ENCODE data around the gene KRT13. TPM values are rescaled to one million over a fixed set of nuclear protein-coding genes. Genes with fewer than 3 reads are reported as not detected.

KRT13 gene
- total RNA-seq, 1 donor from 2014 or later = 112 TPM

DNA sequence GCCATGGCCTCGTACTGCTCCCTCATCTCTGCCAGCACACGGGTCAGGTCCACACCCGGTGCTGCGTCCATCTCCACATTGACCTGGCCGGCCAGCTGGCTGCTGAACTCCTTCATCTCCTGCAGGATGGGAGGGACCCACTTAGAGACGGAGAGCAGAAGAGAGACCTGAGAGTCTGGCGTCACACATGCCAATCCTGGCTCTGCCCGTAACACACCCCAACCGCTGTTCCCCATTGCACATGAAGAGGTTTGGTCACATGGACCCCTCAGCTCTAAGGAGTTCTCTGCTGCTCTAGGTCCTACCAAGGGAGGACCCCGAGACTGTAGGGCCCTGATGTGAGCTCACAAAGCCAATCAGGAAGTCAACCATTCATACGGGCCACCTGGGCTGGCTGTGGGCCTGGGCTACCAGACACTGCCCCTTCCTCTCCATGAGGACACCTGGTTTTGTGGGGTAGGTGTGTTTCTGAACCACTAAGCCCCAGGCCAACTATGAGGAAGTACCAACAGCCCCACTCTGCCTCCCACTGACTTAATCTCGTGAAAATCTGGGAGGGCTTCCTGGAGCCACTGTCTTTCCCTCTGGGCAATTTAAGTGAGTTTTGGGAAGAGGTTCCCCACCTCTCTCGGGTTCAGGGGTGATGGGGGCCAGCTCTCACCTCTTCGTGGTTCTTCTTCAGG, 10.9 kb upstream of the KRT13 start:
- FAIRE-seq = peak; percentile 47
- no peaks in the 10 kb centered on the region for H3K27me3 ChIP-seq (ENCODE audit: control insufficient read depth, insufficient read depth, low read length)
- peaks cover 22% of the 10 kb centered on the region for H3K36me3 ChIP-seq (ENCODE audit: control insufficient read depth, insufficient read depth, low read length)
- H3K4me3 ChIP-seq (ENCODE audit: low read depth, low read length) = no peak overlapping the region
- TF ChIP-seq, protein P1, sequence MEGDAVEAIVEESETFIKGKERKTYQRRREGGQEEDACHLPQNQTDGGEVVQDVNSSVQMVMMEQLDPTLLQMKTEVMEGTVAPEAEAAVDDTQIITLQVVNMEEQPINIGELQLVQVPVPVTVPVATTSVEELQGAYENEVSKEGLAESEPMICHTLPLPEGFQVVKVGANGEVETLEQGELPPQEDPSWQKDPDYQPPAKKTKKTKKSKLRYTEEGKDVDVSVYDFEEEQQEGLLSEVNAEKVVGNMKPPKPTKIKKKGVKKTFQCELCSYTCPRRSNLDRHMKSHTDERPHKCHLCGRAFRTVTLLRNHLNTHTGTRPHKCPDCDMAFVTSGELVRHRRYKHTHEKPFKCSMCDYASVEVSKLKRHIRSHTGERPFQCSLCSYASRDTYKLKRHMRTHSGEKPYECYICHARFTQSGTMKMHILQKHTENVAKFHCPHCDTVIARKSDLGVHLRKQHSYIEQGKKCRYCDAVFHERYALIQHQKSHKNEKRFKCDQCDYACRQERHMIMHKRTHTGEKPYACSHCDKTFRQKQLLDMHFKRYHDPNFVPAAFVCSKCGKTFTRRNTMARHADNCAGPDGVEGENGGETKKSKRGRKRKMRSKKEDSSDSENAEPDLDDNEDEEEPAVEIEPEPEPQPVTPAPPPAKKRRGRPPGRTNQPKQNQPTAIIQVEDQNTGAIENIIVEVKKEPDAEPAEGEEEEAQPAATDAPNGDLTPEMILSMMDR (IDR thresholded peaks at IDR 0.05; ENCODE audit: insufficient read depth, low read length, severe bottlenecking) = no peak
- DNase-seq (ENCODE audit: low read depth) = no peak

DNA sequence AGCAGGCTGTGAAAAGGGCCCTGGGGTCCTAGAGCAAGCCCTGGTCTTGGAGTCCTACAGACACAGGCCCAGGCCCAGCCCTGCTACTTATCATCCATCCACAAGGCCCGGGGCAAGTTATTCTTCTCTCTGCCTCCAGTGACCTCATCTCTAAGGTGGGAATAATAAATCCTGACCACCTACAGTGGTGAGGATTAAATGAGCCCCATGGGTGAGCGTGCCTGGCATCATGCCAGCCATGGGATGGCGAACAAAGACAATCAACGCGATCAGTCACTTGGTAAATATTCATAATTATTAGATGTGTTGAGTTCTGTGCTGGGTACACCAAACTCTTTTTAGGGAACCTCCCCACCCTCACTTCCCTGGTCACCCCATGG, 7.7 kb upstream of the KRT13 start:
- FAIRE-seq (no peak), DNase-seq (ENCODE audit: low read depth) (no peak)
- no peaks in the 10 kb centered on the region for H3K27me3 ChIP-seq (ENCODE audit: control insufficient read depth, insufficient read depth, low read length)
- TF ChIP-seq, protein P1 (IDR thresholded peaks at IDR 0.05; ENCODE audit: insufficient read depth, low read length, severe bottlenecking) = no peak
- peaks cover 22% of the 10 kb centered on the region for H3K36me3 ChIP-seq (ENCODE audit: control insufficient read depth, insufficient read depth, low read length)
- H3K4me3 ChIP-seq (ENCODE audit: low read depth, low read length) = no peak overlapping the region

DNA sequence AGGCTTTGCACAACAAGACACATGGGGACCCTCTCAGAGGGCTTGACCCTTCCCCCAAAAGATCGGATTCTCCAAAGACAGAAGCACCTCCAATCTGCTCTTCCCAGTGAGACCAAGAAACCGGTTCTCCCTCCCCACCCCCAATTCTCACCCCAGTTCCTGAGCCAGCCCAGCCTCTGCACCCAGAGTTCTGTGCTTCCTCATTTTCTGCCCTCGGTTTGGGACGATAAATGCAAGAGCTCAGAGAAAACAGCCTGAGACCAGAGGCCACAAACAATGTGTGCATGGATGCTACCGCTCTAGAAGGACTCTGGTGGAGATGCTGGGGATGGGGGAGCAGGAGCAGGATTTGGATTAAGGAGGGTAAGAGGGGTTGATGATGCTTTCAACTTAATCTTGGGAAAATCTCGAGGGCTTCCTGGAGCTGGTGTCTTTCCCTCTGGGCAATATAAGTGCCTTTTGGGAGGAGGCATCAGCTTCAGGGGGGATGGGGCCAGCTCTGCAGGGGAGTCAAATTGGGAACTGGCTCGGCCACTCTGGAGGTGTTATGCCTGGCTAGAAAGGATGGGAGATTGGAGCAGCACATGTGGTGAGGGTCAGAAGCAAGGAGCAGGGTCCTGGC, 7.2 kb upstream of the KRT13 start:
- no peaks in the 10 kb centered on the region for H3K27me3 ChIP-seq (ENCODE audit: control insufficient read depth, insufficient read depth, low read length)
- H3K36me3 ChIP-seq (ENCODE audit: control insufficient read depth, insufficient read depth, low read length) = peaks cover 21% of the 10 kb centered on the region
- no peak for FAIRE-seq
- no peak overlapping the region for H3K4me3 ChIP-seq (ENCODE audit: low read depth, low read length)
- TF ChIP-seq, protein P1 (IDR thresholded peaks at IDR 0.05; ENCODE audit: insufficient read depth, low read length, severe bottlenecking) = no peak
- DNase-seq (ENCODE audit: low read depth) = no peak

DNA sequence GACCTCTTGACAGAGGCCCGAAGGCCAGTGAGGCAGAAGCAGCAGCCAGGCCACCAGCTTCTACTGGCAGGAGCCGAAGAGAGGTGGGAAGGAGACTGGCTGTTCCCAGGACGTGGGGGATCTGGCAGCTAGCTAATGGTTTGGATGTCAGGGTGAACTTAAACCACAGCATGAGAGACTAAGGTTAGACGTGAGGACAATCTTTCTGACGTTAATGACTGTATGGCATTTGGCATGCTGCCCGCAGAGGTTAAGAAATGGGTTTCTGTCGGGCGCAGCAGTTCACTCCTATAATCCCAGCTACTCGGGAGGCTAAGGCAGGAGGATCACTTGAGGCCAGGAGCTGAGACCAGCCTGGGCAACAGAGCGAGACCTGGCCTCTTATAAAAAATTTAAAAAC, 6.3 kb upstream of the KRT13 start:
- TF ChIP-seq, protein P1 (IDR thresholded peaks at IDR 0.05; ENCODE audit: insufficient read depth, low read length, severe bottlenecking) = no peak
- Histone ChIP-seq H3K4me3 (ENCODE audit: low read depth, low read length) (no peak overlapping the region), H3K27me3 (ENCODE audit: control insufficient read depth, insufficient read depth, low read length) (no peaks in the 10 kb centered on the region), H3K36me3 (ENCODE audit: control insufficient read depth, insufficient read depth, low read length) (peaks cover 16% of the 10 kb centered on the region)
- DNase-seq (ENCODE audit: low read depth) (no peak), FAIRE-seq (no peak)

DNA sequence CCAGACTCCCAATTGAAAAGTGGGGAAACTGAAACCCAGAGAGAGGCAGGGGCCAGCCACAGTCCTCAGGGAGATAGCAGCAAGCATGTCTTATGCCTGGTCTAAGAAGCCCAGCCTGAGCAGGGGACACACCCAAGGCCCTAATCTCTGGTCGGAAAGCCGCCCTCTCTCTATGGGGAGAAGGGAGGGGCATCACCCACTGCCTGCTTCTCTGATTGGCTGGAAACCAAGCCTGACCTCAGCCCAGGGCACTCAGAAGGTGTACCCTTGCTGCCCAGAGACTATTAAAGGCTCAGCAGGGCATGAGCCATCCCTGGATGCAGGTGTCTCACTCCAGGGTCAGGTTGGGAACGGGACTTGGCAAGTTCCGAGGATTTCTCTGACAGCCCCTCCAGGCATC, 5.7 kb upstream of the KRT13 start:
- peaks cover 10% of the 10 kb centered on the region for H3K36me3 ChIP-seq (ENCODE audit: control insufficient read depth, insufficient read depth, low read length)
- H3K27me3 ChIP-seq (ENCODE audit: control insufficient read depth, insufficient read depth, low read length) = no peaks in the 10 kb centered on the region
- DNase-seq (ENCODE audit: low read depth) = no peak
- H3K4me3 ChIP-seq (ENCODE audit: low read depth, low read length) = no peak overlapping the region
- TF ChIP-seq, protein P1 (IDR thresholded peaks at IDR 0.05; ENCODE audit: insufficient read depth, low read length, severe bottlenecking) = no peak
- no peak for FAIRE-seq
